Measurements from ENCODE around the gene HUNK.

HUNK gene

DNA sequence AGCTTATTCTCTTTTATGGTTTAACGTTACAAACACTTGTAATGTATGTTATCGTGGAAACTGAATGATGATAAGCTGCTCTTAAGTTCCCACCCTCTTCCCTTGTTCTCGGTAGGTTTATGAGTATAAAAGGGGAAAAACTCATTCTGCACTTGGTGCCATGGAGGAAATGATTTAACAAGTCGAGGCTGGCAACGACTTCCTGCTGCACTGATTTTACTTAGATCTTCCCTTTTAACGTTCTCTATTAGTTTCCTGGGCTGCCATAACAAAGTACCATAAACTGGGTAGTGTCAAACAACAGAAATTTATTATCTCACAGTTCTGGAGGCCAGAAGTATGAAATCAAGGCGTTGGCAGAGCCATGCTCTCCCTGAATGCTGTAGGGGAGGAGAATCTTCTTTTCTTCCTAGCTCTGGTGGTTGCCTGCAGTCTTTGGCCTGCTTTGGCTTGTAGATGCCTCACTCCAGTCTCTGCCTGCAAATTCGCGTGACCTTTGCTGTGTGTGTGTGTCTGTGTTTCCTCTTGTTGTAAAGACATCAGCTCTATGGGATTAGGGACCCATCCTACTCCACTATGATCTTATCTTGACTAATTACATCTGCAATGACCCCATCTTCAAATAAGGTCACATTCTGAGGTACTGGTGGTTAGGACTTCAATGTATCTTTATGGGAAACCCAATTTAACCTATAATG is 26.3 kb downstream of the HUNK start:
- Histone ChIP-seq H3K4me1 (ENCODE audit: control insufficient read depth in 1 of 2, insufficient read depth in 1 of 2, low read depth in 1 of 2, low read length in 1 of 2) (no peaks in the 10 kb centered on the region), H3K27me3 (no peaks in the 10 kb centered on the region), H3K36me3 (no peaks in the 10 kb centered on the region), H3K27ac (no peak overlapping the region), H3K9me3 (no peaks in the 10 kb centered on the region), H3K4me3 (ENCODE audit: low read depth in 1 of 2, low read length in 1 of 2) (no peak overlapping the region)
- TF ChIP-seq, protein P1, sequence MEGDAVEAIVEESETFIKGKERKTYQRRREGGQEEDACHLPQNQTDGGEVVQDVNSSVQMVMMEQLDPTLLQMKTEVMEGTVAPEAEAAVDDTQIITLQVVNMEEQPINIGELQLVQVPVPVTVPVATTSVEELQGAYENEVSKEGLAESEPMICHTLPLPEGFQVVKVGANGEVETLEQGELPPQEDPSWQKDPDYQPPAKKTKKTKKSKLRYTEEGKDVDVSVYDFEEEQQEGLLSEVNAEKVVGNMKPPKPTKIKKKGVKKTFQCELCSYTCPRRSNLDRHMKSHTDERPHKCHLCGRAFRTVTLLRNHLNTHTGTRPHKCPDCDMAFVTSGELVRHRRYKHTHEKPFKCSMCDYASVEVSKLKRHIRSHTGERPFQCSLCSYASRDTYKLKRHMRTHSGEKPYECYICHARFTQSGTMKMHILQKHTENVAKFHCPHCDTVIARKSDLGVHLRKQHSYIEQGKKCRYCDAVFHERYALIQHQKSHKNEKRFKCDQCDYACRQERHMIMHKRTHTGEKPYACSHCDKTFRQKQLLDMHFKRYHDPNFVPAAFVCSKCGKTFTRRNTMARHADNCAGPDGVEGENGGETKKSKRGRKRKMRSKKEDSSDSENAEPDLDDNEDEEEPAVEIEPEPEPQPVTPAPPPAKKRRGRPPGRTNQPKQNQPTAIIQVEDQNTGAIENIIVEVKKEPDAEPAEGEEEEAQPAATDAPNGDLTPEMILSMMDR (IDR thresholded peaks at IDR 0.05) = no peak

DNA sequence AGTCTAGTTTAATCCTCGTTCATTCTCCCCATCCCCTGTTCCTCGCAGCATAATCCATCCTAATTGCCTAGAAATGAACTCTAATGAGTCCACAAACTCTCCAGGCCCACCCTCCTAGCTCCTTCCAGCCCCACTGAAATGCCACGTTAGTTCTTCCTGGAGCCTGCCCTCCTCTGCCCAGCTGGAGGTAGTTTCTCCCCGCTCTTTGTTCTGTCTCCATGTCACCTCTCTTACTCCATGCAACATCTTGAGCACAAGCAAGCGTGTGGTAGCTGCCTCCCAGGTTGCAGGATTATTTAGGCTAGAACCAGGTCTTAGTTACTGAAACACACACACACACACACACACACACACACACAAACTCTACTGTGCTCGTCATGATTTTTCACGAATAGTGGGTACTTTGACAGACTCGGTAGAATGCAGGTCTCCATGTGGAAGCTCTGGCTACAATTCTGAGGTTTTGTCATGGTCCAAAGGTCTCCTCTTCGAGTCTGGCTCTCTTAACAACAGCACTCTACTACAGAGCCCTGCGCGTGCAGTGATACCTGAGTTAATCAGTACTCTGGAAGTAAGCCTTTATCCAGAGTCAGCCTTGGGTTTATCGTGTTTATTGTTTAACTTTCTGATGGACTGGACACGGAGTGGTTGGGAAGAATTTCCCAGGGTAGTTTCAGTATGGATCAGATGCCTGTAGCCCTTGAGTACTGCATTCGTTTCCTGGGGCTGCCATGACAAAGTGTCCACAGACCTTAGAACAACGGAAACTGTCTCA is 27.5 kb downstream of the HUNK start:
- Histone ChIP-seq H3K9me3 (no peaks in the 10 kb centered on the region), H3K4me3 (ENCODE audit: low read depth in 1 of 2, low read length in 1 of 2) (no peak overlapping the region), H3K27ac (no peak overlapping the region), H3K4me1 (ENCODE audit: control insufficient read depth in 1 of 2, insufficient read depth in 1 of 2, low read depth in 1 of 2, low read length in 1 of 2) (no peaks in the 10 kb centered on the region), H3K36me3 (no peaks in the 10 kb centered on the region), H3K27me3 (no peaks in the 10 kb centered on the region)
- TF ChIP-seq, protein P1 (IDR thresholded peaks at IDR 0.05) = no peak

DNA sequence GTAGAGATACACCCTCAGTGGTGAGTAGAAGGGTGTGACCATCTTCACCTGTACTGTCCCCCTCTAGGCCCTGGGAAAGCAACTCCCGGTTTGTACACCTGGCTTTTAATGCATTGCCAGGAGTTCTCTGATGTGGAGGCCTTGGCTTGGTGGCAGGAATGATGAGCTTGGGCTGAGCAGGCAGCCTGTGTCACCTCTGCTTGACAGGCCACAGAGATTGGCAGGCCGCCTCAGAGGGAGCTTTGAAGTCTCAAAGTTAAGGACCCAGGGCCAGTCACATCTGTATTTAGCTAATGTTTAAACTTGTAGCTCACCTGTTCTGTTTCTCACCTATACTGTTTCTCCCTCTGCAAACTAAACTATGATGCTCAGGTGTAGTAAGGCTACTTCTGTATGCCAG is 28.5 kb downstream of the HUNK start:
- no peak overlapping the region for H3K4me3 ChIP-seq (ENCODE audit: low read depth in 1 of 2, low read length in 1 of 2)
- no peaks in the 10 kb centered on the region for H3K27me3 ChIP-seq
- no peaks in the 10 kb centered on the region for H3K9me3 ChIP-seq
- no peaks in the 10 kb centered on the region for H3K36me3 ChIP-seq
- H3K27ac ChIP-seq = no peak overlapping the region
- H3K4me1 ChIP-seq (ENCODE audit: control insufficient read depth in 1 of 2, insufficient read depth in 1 of 2, low read depth in 1 of 2, low read length in 1 of 2) = no peaks in the 10 kb centered on the region
- TF ChIP-seq, protein P1 (IDR thresholded peaks at IDR 0.05) = no peak

DNA sequence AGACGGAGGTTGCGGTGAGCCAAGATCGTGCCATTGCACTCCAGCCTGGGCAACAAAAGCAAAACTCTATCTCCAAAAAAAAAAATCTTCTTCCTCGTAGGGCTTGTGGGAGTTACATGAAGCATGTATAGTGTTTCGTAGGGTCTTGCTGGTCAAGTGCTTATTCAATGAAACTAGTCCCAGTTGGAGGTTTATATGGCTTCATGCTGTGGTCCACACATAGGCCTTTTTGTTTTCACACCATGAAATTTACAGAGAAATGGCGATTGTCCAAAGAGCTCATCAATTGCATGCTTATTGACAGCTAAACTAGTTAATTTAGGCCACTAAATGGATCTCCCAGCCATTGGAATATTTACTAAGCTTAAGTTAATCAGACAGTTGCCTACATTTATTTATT is 29.6 kb downstream of the HUNK start:
- Histone ChIP-seq H3K9me3 (no peaks in the 10 kb centered on the region), H3K4me1 (ENCODE audit: control insufficient read depth in 1 of 2, insufficient read depth in 1 of 2, low read depth in 1 of 2, low read length in 1 of 2) (no peaks in the 10 kb centered on the region), H3K4me3 (ENCODE audit: low read depth in 1 of 2, low read length in 1 of 2) (no peak overlapping the region), H3K36me3 (no peaks in the 10 kb centered on the region), H3K27ac (no peak overlapping the region), H3K27me3 (no peaks in the 10 kb centered on the region)
- TF ChIP-seq, protein P1 (IDR thresholded peaks at IDR 0.05) = no peak

DNA sequence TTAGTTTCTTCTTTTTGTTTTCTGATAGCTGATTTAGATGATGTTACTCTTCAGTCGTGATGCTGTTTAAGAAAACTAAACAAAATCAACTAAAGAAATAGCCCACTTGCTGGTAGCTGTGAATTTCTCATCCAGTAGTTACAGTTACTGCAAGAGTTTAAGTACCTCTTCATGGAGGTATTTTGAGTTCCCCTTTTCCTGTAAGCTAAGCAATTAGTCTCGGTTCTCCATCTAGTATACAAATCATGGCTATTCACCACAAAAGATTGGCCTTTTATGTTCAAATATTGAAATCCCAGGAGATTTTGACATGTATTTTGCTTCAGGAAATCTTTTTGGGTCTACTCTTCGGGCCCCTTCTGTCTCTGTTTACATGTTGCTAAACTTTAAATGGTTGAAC is 31.1 kb downstream of the HUNK start:
- TF ChIP-seq, protein P1 (IDR thresholded peaks at IDR 0.05) = no peak
- H3K27me3 ChIP-seq = peaks cover 9% of the 10 kb centered on the region
- no peak overlapping the region for H3K4me3 ChIP-seq (ENCODE audit: low read depth in 1 of 2, low read length in 1 of 2)
- no peaks in the 10 kb centered on the region for H3K9me3 ChIP-seq
- H3K4me1 ChIP-seq (ENCODE audit: control insufficient read depth in 1 of 2, insufficient read depth in 1 of 2, low read depth in 1 of 2, low read length in 1 of 2) = no peaks in the 10 kb centered on the region
- no peak overlapping the region for H3K27ac ChIP-seq
- H3K36me3 ChIP-seq = no peaks in the 10 kb centered on the region
